Fibroblast of lung (primary cell): ENCODE results near the gene COL27A1. TPM values are rescaled to one million over a fixed set of nuclear protein-coding genes. Genes with fewer than 3 reads are reported as not detected.
A peak's percentile ranks its signal among the peaks of the same experiment; 100 is the strongest.

Experiments
- DNase-seq, 2 donors: peaks; one replicate each; pipeline versions ENCODE4 v3.0.0 to v3.0.0-alpha.2; 2010; ENCODE audit warnings: low read depth in 2 of 2
- H2AFZ ChIP-seq: 2 replicates; pipeline ENCODE4 v1.5.1; 2012; ENCODE audit warnings: low read length, control low read depth, inconsistent platforms
- H3K27ac ChIP-seq: 2 replicates; pipeline ENCODE4 v1.5.1; 2011; ENCODE audit warnings: low read length, control low read depth; ENCODE audit not compliant: insufficient read depth
- H3K27me3 ChIP-seq: 2 replicates; pipeline ENCODE4 v1.5.1; 2011; ENCODE audit warnings: mild to moderate bottlenecking, low read length; ENCODE audit not compliant: control insufficient read depth, insufficient read depth
- H3K36me3 ChIP-seq: 2 replicates; pipeline ENCODE4 v1.5.1; 2011; ENCODE audit warnings: low read length; ENCODE audit not compliant: control insufficient read depth, insufficient read depth
- H3K4me1 ChIP-seq: 2 replicates; pipeline ENCODE4 v1.5.1; 2011; ENCODE audit warnings: low read length; ENCODE audit not compliant: control insufficient read depth, insufficient read depth; ENCODE audit errors: extremely low read depth
- H3K4me2 ChIP-seq: 2 replicates; pipeline ENCODE4 v1.5.1; 2011; ENCODE audit warnings: low read length, control low read depth; ENCODE audit not compliant: insufficient read depth; ENCODE audit errors: extremely low read depth
- H3K4me3 ChIP-seq, 4 experiments: fragments of 200-600 bp in 1 of 4; sonication (generic) in 1 of 4; replicated peaks in 1 of 4; 2 replicates each; pipeline ENCODE4 v1.5.1; 2011 to 2016; ENCODE audit warnings: low read length in 4 of 4, low read depth in 3 of 4, mild to moderate bottlenecking in 3 of 4, control low read depth in 2 of 4, inconsistent platforms in 1 of 4, mixed read lengths in 1 of 4; ENCODE audit not compliant: insufficient read depth in 1 of 4; ENCODE audit errors: control extremely low read depth in 1 of 4
- H3K79me2 ChIP-seq: 2 replicates; pipeline ENCODE4 v1.5.1; 2012; ENCODE audit warnings: mild to moderate bottlenecking, low read length, inconsistent platforms; ENCODE audit not compliant: control insufficient read depth, insufficient read depth
- H3K9ac ChIP-seq: 2 replicates; pipeline ENCODE4 v1.5.1; 2011; ENCODE audit warnings: mild to moderate bottlenecking, low read length, control low read depth; ENCODE audit not compliant: insufficient read depth
- H3K9me3 ChIP-seq: 2 replicates; pipeline ENCODE4 v1.5.1; 2012; ENCODE audit warnings: low read depth, low read length; ENCODE audit not compliant: control insufficient read depth, insufficient read depth
- H4K20me1 ChIP-seq: 2 replicates; pipeline ENCODE4 v1.5.1; 2011; ENCODE audit warnings: low read length; ENCODE audit not compliant: control insufficient read depth, insufficient read depth; ENCODE audit errors: extremely low read depth
- CTCF ChIP-seq, 2 donors: IDR thresholded peaks in 1 of 2; conservative IDR thresholded peaks in 1 of 2; 1 replicate in 1 of 2; 2 replicates in 1 of 2; pipeline ENCODE4 v1.5.1; 2011 to 2012; ENCODE audit warnings: low read length in 2 of 2, control low read depth in 1 of 2, inconsistent platforms in 1 of 2, low read depth in 1 of 2, mild to moderate bottlenecking in 1 of 2
- EZH2 ChIP-seq: IDR thresholded peaks from 2 replicates; pipeline ENCODE4 v1.5.1; 2012; ENCODE audit warnings: low read length, control low read depth, mild to moderate bottlenecking; ENCODE audit errors: missing control alignments
- polyA plus RNA-seq, 2 donors: library from polyadenylated mRNA; depleted of rRNA in 1 of 2; stranded (reverse) in 1 of 2; unstranded in 1 of 2; fragments of >200 nt; gene quantifications; 2 replicates each; pipeline ENCODE4 v1.2.1, GENCODE V29; 2011 to 2012; ENCODE audit warnings: missing spikeins in 1 of 2
- total RNA-seq: library from RNA; depleted of rRNA; stranded (reverse); fragments of >200 nt; gene quantifications from 2 replicates; pipeline ENCODE4 v1.2.1, GENCODE V29; 2014

Gene COL27A1
- total and polyA plus RNA-seq, 2 donors (not counting 1 experiment from before 2014, with no cell fraction given) = 2.4 to 5.4 TPM

DNA sequence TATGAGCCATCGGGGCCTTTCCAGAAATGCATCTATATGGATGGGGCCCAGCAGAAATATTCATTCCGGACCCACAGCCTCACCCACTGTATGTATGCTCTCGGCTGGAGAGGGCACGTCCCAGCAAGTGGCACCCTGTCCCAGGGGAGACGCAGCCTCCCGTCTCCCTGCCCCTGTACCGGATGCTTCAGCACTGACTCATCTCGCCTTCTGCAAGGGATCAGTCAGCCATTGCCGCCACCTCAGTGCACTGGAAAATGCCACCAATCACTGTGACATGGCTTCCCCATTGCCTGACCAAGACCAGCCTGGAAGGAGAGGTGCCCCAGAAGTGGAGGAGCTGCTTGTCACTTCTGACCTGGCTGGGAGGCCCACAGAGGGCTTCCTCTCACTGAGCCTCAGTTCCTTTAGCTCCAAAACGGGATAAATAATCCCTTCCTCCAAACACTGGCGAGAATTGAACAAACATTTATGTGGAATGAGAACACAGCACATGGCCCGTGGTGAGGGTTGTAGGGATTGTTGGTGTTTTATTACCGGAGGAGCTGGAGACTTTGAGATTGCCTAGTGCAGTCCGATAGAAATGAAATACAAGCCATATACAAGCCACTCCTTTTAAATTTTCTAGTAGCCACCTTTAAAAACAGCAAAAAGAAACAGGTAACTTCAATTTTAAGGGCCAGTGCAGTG, 123.7 kb downstream of the COL27A1 start:
- no peak overlapping the region for H2AFZ ChIP-seq
- no peak overlapping the region for H3K4me2 ChIP-seq
- no peaks in the 10 kb centered on the region for H3K27me3 ChIP-seq
- peak; percentile 45 to 74 for DNase-seq
- H3K27ac ChIP-seq = no peak overlapping the region
- no peaks in the 10 kb centered on the region for H3K79me2 ChIP-seq
- H4K20me1 ChIP-seq = no peaks in the 10 kb centered on the region
- peaks cover 20% of the 10 kb centered on the region for H3K4me1 ChIP-seq
- no peaks in the 10 kb centered on the region for H3K36me3 ChIP-seq
- no peak overlapping the region for H3K9ac ChIP-seq
- no peak overlapping the region for H3K4me3 ChIP-seq
- H3K9me3 ChIP-seq = no peaks in the 10 kb centered on the region
- TF ChIP-seq EZH2 = no peak
- TF ChIP-seq CTCF (conservative IDR thresholded peaks at IDR 0.05 in 1 of 2, IDR thresholded peaks at IDR 0.05 in 1 of 2; ENCODE audit: low read depth in 1 of 2, low read length in 2 of 2) = no peak

GRCh38 chr9:114279693-114280092, 124.4 kb downstream of the COL27A1 start:
- Histone ChIP-seq H3K9me3 (no peaks in the 10 kb centered on the region), H3K4me3 (no peak overlapping the region), H3K79me2 (no peaks in the 10 kb centered on the region), H3K27ac (no peak overlapping the region), H3K27me3 (no peaks in the 10 kb centered on the region), H3K4me2 (no peak overlapping the region), H4K20me1 (no peaks in the 10 kb centered on the region), H2AFZ (no peak overlapping the region), H3K9ac (no peak overlapping the region), H3K36me3 (no peaks in the 10 kb centered on the region), H3K4me1 (peaks cover 20% of the 10 kb centered on the region)
- no peak for DNase-seq
- no peak for TF ChIP-seq EZH2
- no peak for TF ChIP-seq CTCF (conservative IDR thresholded peaks at IDR 0.05 in 1 of 2, IDR thresholded peaks at IDR 0.05 in 1 of 2; ENCODE audit: low read depth in 1 of 2, low read length in 2 of 2)

DNA sequence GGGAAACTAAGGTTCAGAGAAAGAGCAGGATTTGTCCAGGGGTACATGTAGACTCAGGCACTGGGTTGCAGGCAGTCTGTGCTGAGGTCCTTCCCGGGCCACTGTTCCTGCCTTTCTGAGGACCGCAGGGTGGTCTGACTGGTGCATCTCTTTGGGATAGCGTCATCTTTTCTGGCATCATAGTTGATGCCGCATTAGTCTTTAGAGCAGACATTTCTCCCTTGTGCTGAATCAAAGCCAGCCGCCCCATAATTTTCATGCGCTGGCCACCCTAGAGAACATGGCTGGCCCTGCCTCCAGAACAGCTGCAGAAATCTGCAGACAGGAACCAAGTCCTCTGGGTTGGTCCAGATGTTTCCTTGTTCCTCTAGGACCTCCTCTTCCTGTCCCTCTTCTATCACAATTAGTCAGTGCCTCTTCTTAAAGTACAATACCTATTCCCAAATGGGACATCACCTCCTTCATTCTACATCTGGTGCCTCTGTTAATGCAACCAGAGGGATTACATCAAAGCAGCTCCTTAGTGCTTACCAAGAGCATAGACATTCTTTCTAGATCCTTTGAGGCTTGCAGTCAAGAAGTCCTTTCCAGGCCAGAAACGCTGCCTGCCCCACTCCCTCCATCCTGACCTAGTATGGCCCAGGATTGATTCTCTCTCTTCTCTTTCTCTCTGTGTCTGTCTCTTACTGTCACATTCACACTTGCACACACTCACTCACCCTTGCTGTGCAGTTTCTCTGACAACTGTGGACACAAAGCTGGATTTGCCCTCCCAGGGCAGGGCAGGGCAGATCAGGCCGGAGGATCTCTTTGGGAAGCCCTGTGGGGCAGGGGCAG, 125.5 kb downstream of the COL27A1 start:
- no peaks in the 10 kb centered on the region for H3K36me3 ChIP-seq
- DNase-seq = peak in 1 of 2 donors; percentile 57
- H3K9ac ChIP-seq = no peak overlapping the region
- peaks cover 29% of the 10 kb centered on the region for H3K4me1 ChIP-seq
- no peak overlapping the region for H3K4me3 ChIP-seq
- H3K27me3 ChIP-seq = no peaks in the 10 kb centered on the region
- no peaks in the 10 kb centered on the region for H3K9me3 ChIP-seq
- TF ChIP-seq EZH2 (no peak), CTCF (conservative IDR thresholded peaks at IDR 0.05 in 1 of 2, IDR thresholded peaks at IDR 0.05 in 1 of 2; ENCODE audit: low read depth in 1 of 2, low read length in 2 of 2) (no peak)
- no peaks in the 10 kb centered on the region for H4K20me1 ChIP-seq
- H3K79me2 ChIP-seq = no peaks in the 10 kb centered on the region
- H2AFZ ChIP-seq = no peak overlapping the region
- no peak overlapping the region for H3K4me2 ChIP-seq
- H3K27ac ChIP-seq = peak overlapping the region; percentile 3
